AG10803 (cell line): ENCODE results near the gene WDR33.
A peak's percentile ranks its signal among the peaks of the same experiment; 100 is the strongest.

ENCODE experiments used
- DNase-seq: peaks from one replicate; pipeline ENCODE4 v3.0.0; 2010; ENCODE audit warnings: low read depth
- H3K4me3 ChIP-seq: 2 replicates; pipeline ENCODE4 v1.5.1; 2011; ENCODE audit warnings: mild to moderate bottlenecking, low read length, control low read depth
- CTCF ChIP-seq: conservative IDR thresholded peaks from 2 replicates; pipeline ENCODE4 v1.5.1; 2011; ENCODE audit warnings: mild to moderate bottlenecking, low read length, control low read depth, inconsistent platforms

Gene WDR33

GRCh38 chr2:127670055-127670956 lies 140.7 kb downstream of the WDR33 start:
- TF ChIP-seq CTCF = no peak
- DNase-seq = peak; percentile 52
- no peak overlapping the region for H3K4me3 ChIP-seq

- TF ChIP-seq CTCF = no peak
- peak; percentile 50 for DNase-seq
- no peak overlapping the region for H3K4me3 ChIP-seq
These were observed 141.9 kb downstream of the WDR33 start for GRCh38 chr2:127669056-127669455.

- no peak overlapping the region for H3K4me3 ChIP-seq
- no peak for TF ChIP-seq CTCF
- no peak for DNase-seq
These were observed 145.6 kb downstream of the WDR33 start for GRCh38 chr2:127665267-127665893.

GRCh38 chr2:127664895-127665225 lies 146.1 kb downstream of the WDR33 start:
- H3K4me3 ChIP-seq = no peak overlapping the region
- TF ChIP-seq CTCF = no peak
- DNase-seq = no peak

- TF ChIP-seq CTCF = no peak
- no peak for DNase-seq
- H3K4me3 ChIP-seq = peak overlapping the region; percentile 13; the same call in 1 of the 2 replicates
These were observed 146.7 kb downstream of the WDR33 start for GRCh38 chr2:127664065-127664894.

- no peak overlapping the region for H3K4me3 ChIP-seq
- TF ChIP-seq CTCF = no peak
- DNase-seq = no peak
These were observed 147.4 kb downstream of the WDR33 start for GRCh38 chr2:127663566-127664064.
